CD4-positive, alpha-beta memory T cell (primary cell): ENCODE data around the gene COQ4. TPM values are rescaled to one million over a fixed set of nuclear protein-coding genes. Genes with fewer than 3 reads are reported as not detected.
A peak's percentile ranks its signal among the peaks of the same experiment; 100 is the strongest.

Experiments used
- CTCF ChIA-PET: fragments of 350-600 bp; sonication (Branson Sonifier 250); formaldehyde crosslinking; loops from one replicate; lab custom pipeline; 2021; ENCODE audit warnings: inconsistent platforms; ENCODE audit not compliant: partially characterized antibody; lab: Charles Lee
- POLR2A ChIA-PET: fragments of 350-600 bp; sonication (Branson Sonifier 250); formaldehyde crosslinking; loops from one replicate; lab custom pipeline; 2021; ENCODE audit not compliant: partially characterized antibody; lab: Charles Lee
- DNase-seq, 5 donors: peaks; one replicate each; pipeline versions ENCODE4 v3.0.0 to v3.0.0-alpha.2; 2020 to 2022; ENCODE audit warnings: mixed read lengths in 1 of 5
- H3K27ac ChIP-seq: one replicate; pipeline ENCODE4 v1.7.0; 2013; ENCODE audit warnings: low read depth, low read length
- H3K27me3 ChIP-seq: 2 replicates; pipeline ENCODE4 v1.7.0; 2013; ENCODE audit warnings: mild to moderate bottlenecking, low read length, moderate library complexity; ENCODE audit not compliant: insufficient read depth
- H3K36me3 ChIP-seq: 2 replicates; pipeline ENCODE4 v1.7.0; 2013; ENCODE audit warnings: mild to moderate bottlenecking, low read length, moderate library complexity; ENCODE audit not compliant: insufficient read depth
- H3K4me1 ChIP-seq: 2 replicates; pipeline ENCODE4 v1.7.0; 2013; ENCODE audit warnings: mild to moderate bottlenecking, low read length, moderate library complexity; ENCODE audit not compliant: insufficient read depth
- H3K4me3 ChIP-seq, 2 donors: one replicate each; pipeline ENCODE4 v1.7.0; 2013; ENCODE audit warnings: low read length in 2 of 2, mild to moderate bottlenecking in 1 of 2
- H3K9me3 ChIP-seq, 2 donors: one replicate each; pipeline ENCODE4 v1.7.0; 2013; ENCODE audit warnings: low read length in 2 of 2, control low read depth in 1 of 2; ENCODE audit not compliant: control insufficient read depth in 1 of 2
- H3K27ac Mint-ChIP-seq, 7 donors: one replicate each; pipeline ENCODE4 v1.8.0; 2020 to 2021; ENCODE audit warnings: mixed read lengths in 7 of 7, mild to moderate bottlenecking in 6 of 7, inconsistent platforms in 3 of 7, moderate library complexity in 3 of 7
- H3K27me3 Mint-ChIP-seq, 2 donors: one replicate each; pipeline ENCODE4 v1.8.0; 2020 to 2021; ENCODE audit warnings: mixed read lengths in 2 of 2
- H3K36me3 Mint-ChIP-seq, 2 donors: one replicate each; pipeline ENCODE4 v1.8.0; 2020 to 2021; ENCODE audit warnings: mixed read lengths in 2 of 2, inconsistent platforms in 1 of 2, mild to moderate bottlenecking in 1 of 2
- H3K4me1 Mint-ChIP-seq, 4 donors: one replicate each; pipeline ENCODE4 v1.8.0; 2020 to 2021; ENCODE audit warnings: mixed read lengths in 4 of 4, mild to moderate bottlenecking in 1 of 4
- H3K4me3 Mint-ChIP-seq, 8 donors: one replicate each; pipeline ENCODE4 v1.8.0; 2020 to 2021; ENCODE audit warnings: mixed read lengths in 8 of 8, mild to moderate bottlenecking in 7 of 8, moderate library complexity in 6 of 8, inconsistent platforms in 3 of 8
- H3K9me3 Mint-ChIP-seq, 8 donors: one replicate each; pipeline ENCODE4 v1.8.0; 2020 to 2021; ENCODE audit warnings: mixed read lengths in 8 of 8, mild to moderate bottlenecking in 5 of 8, inconsistent platforms in 3 of 8, moderate library complexity in 1 of 8
- intact Hi-C: fragments of 100-400 bp; cut with micrococcal nuclease; formaldehyde crosslinking; loops from one replicate; pipeline ENCODE4 v1.15.1; 2023
- polyA plus RNA-seq, 2 donors: library from polyadenylated mRNA; unstranded; fragments of 300-500 nt; fragmentation: Illumina TruSeq; gene quantifications; one replicate each; pipeline ENCODE4 v1.2.3, GENCODE V29; 2021
- total RNA-seq, 2 experiments: library from RNA; stranded (reverse); gene quantifications; one replicate each; pipeline ENCODE4 v1.2.3, GENCODE V29; 2021

COQ4 gene
- total and polyA plus RNA-seq, 4 experiments from 2014 or later, result 34.8 to 51.3 (median 46.3) TPM

GRCh38 chr9:128292009-128292408 lies 30.6 kb upstream of the COQ4 start:
- Mint-ChIP-seq H3K36me3 (peaks cover 5 to 14% of the 10 kb centered on the region in 2 donors), H3K4me3 (no peak overlapping the region), H3K9me3 (no peaks in the 10 kb centered on the region), H3K27ac (no peak overlapping the region), H3K27me3 (no peaks in the 10 kb centered on the region), H3K4me1 (peaks cover 2 to 5% (median 4%) of the 10 kb centered on the region in 4 donors)
- intact Hi-C loops, result no loop called here
- Histone ChIP-seq H3K36me3 (peaks cover 5% of the 10 kb centered on the region), H3K27me3 (no peaks in the 10 kb centered on the region), H3K27ac (no peak overlapping the region), H3K4me3 (no peak overlapping the region), H3K4me1 (no peaks in the 10 kb centered on the region), H3K9me3 (no peaks in the 10 kb centered on the region)
- ChIA-PET POLR2A (no interaction called here), CTCF (interaction anchor here (0.6 to 1.9 kb wide), 4 partner anchors 18 to 128 kb away, joined by 3 to 9 read pairs (median 3); no protein-coding TSS in a partner anchor)
- no peak for DNase-seq

- intact Hi-C loops, result no loop called here
- no peak overlapping the region for H3K4me3 Mint-ChIP-seq
- CTCF ChIA-PET, result interaction anchor here (1.1 to 1.9 kb wide), 2 partner anchors 48 to 127 kb away, joined by 3 to 9 read pairs; no protein-coding TSS in a partner anchor
Measured at GRCh38 chr9:128293091-128293490, 29.5 kb upstream of the COQ4 start.

GRCh38 chr9:128294142-128294541 lies 28.5 kb upstream of the COQ4 start:
- CTCF ChIA-PET, result interaction anchor here (1.1 to 1.6 kb wide), 3 partner anchors 18 to 68 kb away, joined by 5 to 13 read pairs (median 6); partner anchors contain the start of genes GOLGA2 and SWI5
- H3K4me1 ChIP-seq, result no peaks in the 10 kb centered on the region
- H3K36me3 Mint-ChIP-seq, result peaks cover 0 to 3% of the 10 kb centered on the region in 2 donors
- no peak overlapping the region for H3K4me3 Mint-ChIP-seq
- no peak for DNase-seq
- H3K27me3 Mint-ChIP-seq, result no peaks in the 10 kb centered on the region
- no peak overlapping the region for H3K27ac ChIP-seq
- no peaks in the 10 kb centered on the region for H3K9me3 Mint-ChIP-seq
- no peaks in the 10 kb centered on the region for H3K9me3 ChIP-seq
- no peak overlapping the region for H3K4me3 ChIP-seq
- H3K27ac Mint-ChIP-seq, result no peak overlapping the region
- peaks cover 2 to 5% (median 4%) of the 10 kb centered on the region in 4 donors for H3K4me1 Mint-ChIP-seq
- no peaks in the 10 kb centered on the region for H3K36me3 ChIP-seq
- no peaks in the 10 kb centered on the region for H3K27me3 ChIP-seq
- POLR2A ChIA-PET, result no interaction called here
- intact Hi-C loops, result no loop called here

More at GRCh38 chr9:128293091-128293490, 29.5 kb upstream of the COQ4 start:
- H3K27ac Mint-ChIP-seq, result no peak overlapping the region
- H3K9me3 Mint-ChIP-seq, result no peaks in the 10 kb centered on the region
- Histone ChIP-seq H3K4me3 (no peak overlapping the region), H3K36me3 (peaks cover 5% of the 10 kb centered on the region), H3K27ac (no peak overlapping the region), H3K9me3 (no peaks in the 10 kb centered on the region), H3K27me3 (no peaks in the 10 kb centered on the region), H3K4me1 (no peaks in the 10 kb centered on the region)
- H3K4me1 Mint-ChIP-seq, result peaks cover 2 to 5% (median 4%) of the 10 kb centered on the region in 4 donors
- peaks cover under 1 to 10% of the 10 kb centered on the region in 2 donors for H3K36me3 Mint-ChIP-seq
- no peak for DNase-seq
- POLR2A ChIA-PET, result no interaction called here
- no peaks in the 10 kb centered on the region for H3K27me3 Mint-ChIP-seq

GRCh38 chr9:128296340-128297220 lies 26.1 kb upstream of the COQ4 start:
- Histone ChIP-seq H3K36me3 (no peaks in the 10 kb centered on the region), H3K4me3 (no peak overlapping the region), H3K9me3 (no peaks in the 10 kb centered on the region), H3K27ac (no peak overlapping the region), H3K4me1 (no peaks in the 10 kb centered on the region), H3K27me3 (no peaks in the 10 kb centered on the region)
- DNase-seq, result no peak
- no peaks in the 10 kb centered on the region for H3K9me3 Mint-ChIP-seq
- CTCF ChIA-PET, result interaction anchor here (0.7 to 1.9 kb wide), 9 partner anchors 9 to 123 kb away, joined by 3 to 7 read pairs (median 4); no protein-coding TSS in a partner anchor
- no peaks in the 10 kb centered on the region for H3K27me3 Mint-ChIP-seq
- peak overlapping the region in 2 of 7 donors; percentile 18 to 48 for H3K27ac Mint-ChIP-seq
- H3K4me1 Mint-ChIP-seq, result peaks cover 2 to 5% (median 4%) of the 10 kb centered on the region in 4 donors
- no peak overlapping the region for H3K4me3 Mint-ChIP-seq
- POLR2A ChIA-PET, result no interaction called here
- intact Hi-C loops, result no loop called here
- H3K36me3 Mint-ChIP-seq, result peaks cover 0 to 2% of the 10 kb centered on the region in 2 donors

- no peaks in the 10 kb centered on the region for H3K4me1 ChIP-seq
- H3K9me3 ChIP-seq, result no peaks in the 10 kb centered on the region
- DNase-seq, result no peak
- intact Hi-C loops, result no loop called here
- no peak overlapping the region for H3K27ac Mint-ChIP-seq
- H3K27me3 Mint-ChIP-seq, result no peaks in the 10 kb centered on the region
- no peaks in the 10 kb centered on the region for H3K9me3 Mint-ChIP-seq
- H3K36me3 Mint-ChIP-seq, result peaks cover 0 to 2% of the 10 kb centered on the region in 2 donors
- no peaks in the 10 kb centered on the region for H3K27me3 ChIP-seq
- CTCF ChIA-PET, result interaction anchor here (0.9 to 1.9 kb wide), 4 partner anchors 44 to 123 kb away, joined by 3 to 7 read pairs (median 4); no protein-coding TSS in a partner anchor
- no peak overlapping the region for H3K4me3 Mint-ChIP-seq
- POLR2A ChIA-PET, result interaction anchor here (0.7 kb wide), 1 partner anchor 74 kb away, joined by 3 read pairs; the partner anchor contains the start of gene URM1
- no peak overlapping the region for H3K4me3 ChIP-seq
- H3K27ac ChIP-seq, result no peak overlapping the region
- no peaks in the 10 kb centered on the region for H3K36me3 ChIP-seq
- H3K4me1 Mint-ChIP-seq, result peaks cover 2 to 5% (median 4%) of the 10 kb centered on the region in 4 donors
Measured at GRCh38 chr9:128297221-128297773, 25.3 kb upstream of the COQ4 start.

GRCh38 chr9:128298535-128299482 lies 23.8 kb upstream of the COQ4 start:
- no peak for DNase-seq
- ChIA-PET POLR2A (no interaction called here), CTCF (interaction anchor here (0.6 to 2.8 kb wide), 2 partner anchors 40 to 43 kb away, joined by 3 to 7 read pairs; no protein-coding TSS in a partner anchor)
- Histone ChIP-seq H3K9me3 (no peaks in the 10 kb centered on the region), H3K27me3 (no peaks in the 10 kb centered on the region), H3K27ac (no peak overlapping the region), H3K4me3 (no peak overlapping the region), H3K36me3 (no peaks in the 10 kb centered on the region), H3K4me1 (no peaks in the 10 kb centered on the region)
- Mint-ChIP-seq H3K36me3 (peaks cover 0 to 2% of the 10 kb centered on the region in 2 donors), H3K4me3 (no peak overlapping the region), H3K4me1 (peaks cover 2 to 5% (median 4%) of the 10 kb centered on the region in 4 donors), H3K27ac (peak overlapping the region in 1 of 7 donors; percentile 48), H3K9me3 (no peaks in the 10 kb centered on the region), H3K27me3 (no peaks in the 10 kb centered on the region)
- intact Hi-C loops, result no loop called here
